GM12873 (cell line): ENCODE measurements around the gene HOXC9.

Source experiments
- CTCF ChIP-seq: IDR thresholded peaks from 2 replicates; pipeline ENCODE4 v1.5.1; 2012; ENCODE audit warnings: low read depth, mild to moderate bottlenecking, moderate library complexity, low read length, control low read depth; ENCODE audit not compliant: insufficient read depth; ENCODE audit errors: missing control alignments

Gene HOXC9

GRCh38 chr12:54042970-54043853 is 43.3 kb downstream of the HOXC9 start:
- TF ChIP-seq CTCF: no peak

- TF ChIP-seq CTCF: no peak
These were observed 44.6 kb downstream of the HOXC9 start for GRCh38 chr12:54044425-54045103.

GRCh38 chr12:54045401-54045800 is 45.4 kb downstream of the HOXC9 start:
- TF ChIP-seq CTCF: no peak

GRCh38 chr12:54045868-54046521 is 46.0 kb downstream of the HOXC9 start:
- no peak for TF ChIP-seq CTCF

- no peak for TF ChIP-seq CTCF
These were observed 46.8 kb downstream of the HOXC9 start for GRCh38 chr12:54046809-54047159.

GRCh38 chr12:54047160-54047963 is 47.4 kb downstream of the HOXC9 start:
- TF ChIP-seq CTCF: no peak
